Mesenchymal stem cell (in vitro differentiated cells and primary cell): ENCODE data around the gene TK2.
A peak's percentile ranks its signal among the peaks of the same experiment; 100 is the strongest.

Source experiments
- DNase-seq: peaks from one replicate; pipeline ENCODE4 v3.0.0-alpha.2; 2013
- H2AFZ ChIP-seq: one replicate; pipeline ENCODE4 v1.6.1; 2013; ENCODE audit warnings: low read depth, mild to moderate bottlenecking, control low read depth, inconsistent platforms, low read length, moderate library complexity
- H2AK5ac ChIP-seq: 2 replicates; pipeline ENCODE4 v1.6.1; 2013; ENCODE audit warnings: low read length, moderate library complexity, mild to moderate bottlenecking, inconsistent platforms; ENCODE audit not compliant: severe bottlenecking
- H2BK120ac ChIP-seq: one replicate; pipeline ENCODE4 v1.6.1; 2013; ENCODE audit warnings: low read depth, mild to moderate bottlenecking, inconsistent platforms, low read length, moderate library complexity
- H2BK12ac ChIP-seq, 2 experiments: one replicate each; pipeline ENCODE4 v1.6.1; 2013; ENCODE audit warnings: inconsistent platforms in 2 of 2, low read length in 2 of 2, mild to moderate bottlenecking in 2 of 2, moderate library complexity in 2 of 2, control low read depth in 1 of 2
- H2BK15ac ChIP-seq: one replicate; pipeline ENCODE4 v1.6.1; 2013; ENCODE audit warnings: mild to moderate bottlenecking, low read depth, inconsistent platforms; ENCODE audit not compliant: poor library complexity, severe bottlenecking
- H2BK5ac ChIP-seq: 2 replicates; pipeline ENCODE4 v1.6.1; 2013; ENCODE audit warnings: low read depth, mild to moderate bottlenecking, low read length, control low read depth, inconsistent platforms; ENCODE audit not compliant: poor library complexity, severe bottlenecking
- H3K14ac ChIP-seq, 2 experiments: one replicate each; pipeline ENCODE4 v1.6.1; 2013; ENCODE audit warnings: inconsistent platforms in 2 of 2, low read length in 2 of 2, control low read depth in 1 of 2, mild to moderate bottlenecking in 1 of 2, moderate library complexity in 1 of 2
- H3K18ac ChIP-seq, 2 experiments: one replicate each; pipeline ENCODE4 v1.6.1; 2013; ENCODE audit warnings: inconsistent platforms in 2 of 2, low read length in 2 of 2, control low read depth in 1 of 2, low read depth in 1 of 2, mild to moderate bottlenecking in 1 of 2
- H3K23ac ChIP-seq, 2 experiments: one replicate each; pipeline ENCODE4 v1.6.1; 2013; ENCODE audit warnings: inconsistent platforms in 2 of 2, low read length in 2 of 2, mild to moderate bottlenecking in 2 of 2, moderate library complexity in 2 of 2, control low read depth in 1 of 2
- H3K27ac ChIP-seq: 2 replicates; pipeline ENCODE4 v1.5.1; 2013; ENCODE audit warnings: mild to moderate bottlenecking, moderate library complexity, low read length, control low read depth, inconsistent platforms; ENCODE audit not compliant: poor library complexity, severe bottlenecking
- H3K27me3 ChIP-seq, 2 experiments: 2 replicates each; pipeline versions ENCODE4 v1.6.1 to v1.7.0; 2013; ENCODE audit warnings: low read length in 2 of 2, mild to moderate bottlenecking in 2 of 2, moderate library complexity in 2 of 2, control low read depth in 1 of 2, inconsistent platforms in 1 of 2; ENCODE audit not compliant: control insufficient read depth in 1 of 2, insufficient read depth in 1 of 2
- H3K36me3 ChIP-seq, 2 experiments: 2 replicates each; pipeline versions ENCODE4 v1.6.1 to v1.7.0; 2013; ENCODE audit warnings: low read length in 2 of 2, control low read depth in 1 of 2, inconsistent platforms in 1 of 2, low read depth in 1 of 2, mild to moderate bottlenecking in 1 of 2; ENCODE audit not compliant: insufficient read depth in 2 of 2, control insufficient read depth in 1 of 2
- H3K4ac ChIP-seq, 2 experiments: one replicate each; pipeline ENCODE4 v1.6.1; 2013; ENCODE audit warnings: inconsistent platforms in 2 of 2, low read length in 2 of 2, mild to moderate bottlenecking in 2 of 2, moderate library complexity in 2 of 2, control low read depth in 1 of 2, low read depth in 1 of 2
- H3K4me1 ChIP-seq: 2 replicates; pipeline ENCODE4 v1.6.1; 2013; ENCODE audit warnings: low read depth, low read length, control low read depth; ENCODE audit not compliant: control insufficient read depth, insufficient read depth
- H3K4me2 ChIP-seq: 2 replicates; pipeline ENCODE4 v1.6.1; 2013; ENCODE audit warnings: low read length, mild to moderate bottlenecking, inconsistent platforms; ENCODE audit not compliant: poor library complexity, severe bottlenecking
- H3K4me3 ChIP-seq, 2 experiments: 2 replicates each; pipeline versions ENCODE4 v1.5.1 to v1.7.0; 2013; ENCODE audit warnings: low read length in 2 of 2, mild to moderate bottlenecking in 2 of 2, control low read depth in 1 of 2, low read depth in 1 of 2; ENCODE audit not compliant: insufficient read depth in 1 of 2
- H3K79me1 ChIP-seq: replicated peaks from 2 replicates; pipeline ENCODE4 v1.6.1; 2013; ENCODE audit warnings: mild to moderate bottlenecking, control low read depth, low read length, inconsistent platforms; ENCODE audit not compliant: poor library complexity, severe bottlenecking
- H3K9ac ChIP-seq: 2 replicates; pipeline ENCODE4 v1.7.0; 2013; ENCODE audit warnings: mild to moderate bottlenecking, low read length, moderate library complexity
- H3K9me3 ChIP-seq: 2 replicates; pipeline ENCODE4 v1.7.0; 2013; ENCODE audit warnings: mild to moderate bottlenecking, low read length; ENCODE audit not compliant: control insufficient read depth
- H4K8ac ChIP-seq: one replicate; pipeline ENCODE4 v1.6.1; 2013; ENCODE audit warnings: inconsistent platforms, mild to moderate bottlenecking, low read length, moderate library complexity
- H4K91ac ChIP-seq: one replicate; pipeline ENCODE4 v1.6.1; 2013; ENCODE audit warnings: mild to moderate bottlenecking, low read length, inconsistent platforms
- WGBS: methylation state at CpG from one replicate; pipeline ENCODE4 v1.1.7; 2013; ENCODE audit warnings: mixed read lengths; 5-methylcytosine and 5-hydroxymethylcytosine counted together

The TK2 gene

GRCh38 chr16:66524601-66525164 is 25.2 kb downstream of the TK2 start:
- Histone ChIP-seq H4K8ac (no peak overlapping the region), H3K4ac (no peak overlapping the region), H2BK5ac (no peak overlapping the region), H2AFZ (no peak overlapping the region), H3K14ac (no peak overlapping the region), H3K9ac (no peak overlapping the region), H3K23ac (peak overlapping the region in 1 of 2 experiments; percentile 27), H3K36me3 (peaks cover 70% of the 10 kb centered on the region in 2 experiments), H2BK120ac (no peak overlapping the region), H2BK12ac (no peak overlapping the region), H3K18ac (no peak overlapping the region), H3K4me1 (peaks cover 26% of the 10 kb centered on the region), H3K27ac (peak overlapping the region; percentile 7), H3K79me1 (peaks cover 13% of the 10 kb centered on the region), H2BK15ac (no peak overlapping the region), H3K27me3 (no peaks in the 10 kb centered on the region), H2AK5ac (peak overlapping the region; percentile 20), H3K9me3 (no peaks in the 10 kb centered on the region), H3K4me3 (no peak overlapping the region), H3K4me2 (no peak overlapping the region), H4K91ac (no peak overlapping the region)
- DNase-seq: no peak
- 83% methylated on average over 6 of the region's 6 CpGs for WGBS

GRCh38 chr16:66523861-66524354 is 26.0 kb downstream of the TK2 start:
- no peak overlapping the region for H3K23ac ChIP-seq
- H2BK120ac ChIP-seq: no peak overlapping the region
- no peak overlapping the region for H3K18ac ChIP-seq
- H4K91ac ChIP-seq: no peak overlapping the region
- H3K4me2 ChIP-seq: no peak overlapping the region
- peaks cover 65% of the 10 kb centered on the region in 2 experiments for H3K36me3 ChIP-seq
- H3K9ac ChIP-seq: no peak overlapping the region
- H3K27me3 ChIP-seq: no peaks in the 10 kb centered on the region
- H3K4me3 ChIP-seq: no peak overlapping the region
- H2BK5ac ChIP-seq: no peak overlapping the region
- DNase-seq: no peak
- H2AK5ac ChIP-seq: no peak overlapping the region
- no peak overlapping the region for H2AFZ ChIP-seq
- peaks cover 15% of the 10 kb centered on the region for H3K79me1 ChIP-seq
- no peak overlapping the region for H2BK12ac ChIP-seq
- H2BK15ac ChIP-seq: no peak overlapping the region
- peaks cover 29% of the 10 kb centered on the region for H3K4me1 ChIP-seq
- no peaks in the 10 kb centered on the region for H3K9me3 ChIP-seq
- H3K14ac ChIP-seq: no peak overlapping the region
- H3K27ac ChIP-seq: no peak overlapping the region
- WGBS: 97% methylated on average over 9 of the region's 9 CpGs
- no peak overlapping the region for H3K4ac ChIP-seq
- no peak overlapping the region for H4K8ac ChIP-seq

GRCh38 chr16:66522816-66523590 is 26.9 kb downstream of the TK2 start:
- no peak overlapping the region for H2BK15ac ChIP-seq
- no peak overlapping the region for H2BK5ac ChIP-seq
- no peak overlapping the region for H3K18ac ChIP-seq
- no peak overlapping the region for H4K91ac ChIP-seq
- no peak overlapping the region for H2BK12ac ChIP-seq
- peaks cover 29% of the 10 kb centered on the region for H3K4me1 ChIP-seq
- DNase-seq: no peak
- no peak overlapping the region for H3K23ac ChIP-seq
- no peak overlapping the region for H3K14ac ChIP-seq
- H4K8ac ChIP-seq: no peak overlapping the region
- no peaks in the 10 kb centered on the region for H3K9me3 ChIP-seq
- WGBS: 98% methylated on average over 11 of the region's 11 CpGs
- no peak overlapping the region for H3K27ac ChIP-seq
- peak overlapping the region; percentile 37 for H2AK5ac ChIP-seq
- no peaks in the 10 kb centered on the region for H3K27me3 ChIP-seq
- no peak overlapping the region for H3K4me3 ChIP-seq
- H3K4ac ChIP-seq: no peak overlapping the region
- H2BK120ac ChIP-seq: no peak overlapping the region
- H3K4me2 ChIP-seq: no peak overlapping the region
- H2AFZ ChIP-seq: no peak overlapping the region
- peaks cover 56 to 58% of the 10 kb centered on the region in 2 experiments for H3K36me3 ChIP-seq
- H3K79me1 ChIP-seq: peaks cover 15% of the 10 kb centered on the region
- no peak overlapping the region for H3K9ac ChIP-seq
